Ectodermal cell (in vitro differentiated cells): Measurements from ENCODE around the gene DIS3L2.
"Not testable (repeated sequence)": the region's sequence is repeated elsewhere in the genome, so short reads cannot be mapped to it uniquely, and the experiment has no call there.

Experiments used
- H3K27ac ChIP-seq: 2 replicates; pipeline ENCODE4 v1.7.0; 2013; ENCODE audit warnings: mild to moderate bottlenecking, low read depth, low read length; ENCODE audit not compliant: insufficient read depth, poor library complexity, severe bottlenecking
- H3K27me3 ChIP-seq: 2 replicates; pipeline ENCODE4 v1.7.0; 2013; ENCODE audit warnings: mild to moderate bottlenecking, low read length; ENCODE audit not compliant: insufficient read depth, control insufficient read depth, poor library complexity, severe bottlenecking
- H3K36me3 ChIP-seq: one replicate; pipeline ENCODE4 v1.7.0; 2013; ENCODE audit warnings: low read length; ENCODE audit not compliant: control insufficient read depth, insufficient read depth
- H3K4me1 ChIP-seq: one replicate; pipeline ENCODE4 v1.7.0; 2013; ENCODE audit warnings: low read length; ENCODE audit not compliant: control insufficient read depth, insufficient read depth
- H3K4me3 ChIP-seq: 2 replicates; pipeline ENCODE4 v1.7.0; 2013; ENCODE audit warnings: low read depth, low read length, control low read depth; ENCODE audit not compliant: insufficient read depth
- H3K9me3 ChIP-seq: 2 replicates; pipeline ENCODE4 v1.7.0; 2013; ENCODE audit warnings: mild to moderate bottlenecking, low read length, moderate library complexity; ENCODE audit not compliant: control insufficient read depth
- WGBS, 2 experiments: methylation state at CpG; one replicate each; pipeline ENCODE4 v1.1.7; 2013; ENCODE audit warnings: missing lambda C conversion rate in 2 of 2; 5-methylcytosine and 5-hydroxymethylcytosine counted together

DIS3L2 gene

DNA sequence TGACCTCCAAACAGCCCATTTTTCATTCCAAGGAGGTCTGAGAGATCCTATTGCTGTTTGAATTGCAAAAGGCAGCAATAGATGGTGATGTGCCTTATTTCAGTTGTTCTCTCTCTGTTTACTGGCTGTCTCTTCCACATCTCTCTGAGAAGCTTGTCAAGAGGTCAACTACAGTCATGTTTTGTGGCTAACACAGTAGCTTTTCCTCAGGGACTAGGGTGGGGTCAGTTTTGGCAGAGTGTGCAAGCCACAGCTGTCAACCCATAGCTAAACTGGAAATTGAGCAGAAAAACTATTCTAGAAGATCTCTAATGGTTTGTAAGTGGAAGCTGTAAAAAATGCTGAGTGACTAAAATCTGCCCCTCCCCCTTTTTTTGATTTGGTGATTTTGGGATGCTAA lies 67.1 kb downstream of the DIS3L2 start:
- Histone ChIP-seq H3K4me3 (no peak overlapping the region), H3K27ac (no peak overlapping the region), H3K36me3 (peaks cover 6% of the 10 kb centered on the region), H3K4me1 (no peaks in the 10 kb centered on the region), H3K27me3 (no peaks in the 10 kb centered on the region), H3K9me3 (no peaks in the 10 kb centered on the region)

DNA sequence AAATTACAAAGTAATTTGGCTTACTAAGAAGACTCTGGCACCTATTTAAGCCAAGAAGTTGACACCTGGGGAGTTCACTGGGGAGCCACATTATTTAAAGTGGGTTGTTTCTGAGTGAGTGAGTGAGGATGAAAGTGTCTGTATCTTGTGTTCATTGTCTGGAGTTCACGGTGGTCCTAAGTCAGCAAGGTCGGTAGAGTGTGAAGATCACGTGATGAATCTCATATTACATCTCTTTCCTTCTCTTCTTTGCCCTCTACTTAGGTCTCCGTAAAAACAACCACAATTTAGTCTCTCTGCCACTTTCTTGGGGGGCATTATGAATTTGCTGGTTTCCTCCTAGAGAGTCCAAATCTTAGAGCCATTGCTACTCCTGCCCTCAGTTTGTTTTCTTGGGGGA lies 67.8 kb downstream of the DIS3L2 start:
- 71 to 75% methylated on average over 4 of the region's 4 CpGs for WGBS, 2 experiments
- H3K4me1 ChIP-seq: no peaks in the 10 kb centered on the region

DNA sequence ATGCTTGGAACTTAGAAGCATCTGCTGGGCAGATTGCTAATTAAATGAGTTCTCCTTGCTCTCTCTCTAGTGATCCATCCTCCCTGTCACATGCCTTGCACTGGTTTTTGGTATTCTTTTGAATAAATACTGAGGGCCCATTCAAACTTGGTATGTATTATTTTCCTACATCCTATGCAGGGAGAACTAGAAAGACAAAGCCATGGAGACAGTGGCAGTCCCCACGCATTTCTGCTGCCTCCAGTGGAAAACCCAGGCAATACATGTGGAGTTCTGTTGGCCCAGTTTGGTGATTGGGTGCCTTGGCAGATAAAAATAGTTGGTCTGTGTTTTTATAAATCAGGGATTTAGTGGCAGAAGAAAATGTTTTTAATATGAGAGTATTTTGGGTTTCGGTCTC lies 68.7 kb downstream of the DIS3L2 start:
- 90 to 94% methylated on average over 2 of the region's 2 CpGs for WGBS, 2 experiments
- Histone ChIP-seq H3K9me3 (no peaks in the 10 kb centered on the region), H3K27ac (no peak overlapping the region), H3K36me3 (peaks cover 5% of the 10 kb centered on the region), H3K4me3 (no peak overlapping the region), H3K4me1 (no peaks in the 10 kb centered on the region), H3K27me3 (no peaks in the 10 kb centered on the region)

More for the DNA sequence above, 67.8 kb downstream of the DIS3L2 start:
- no peak overlapping the region for H3K27ac ChIP-seq
- no peaks in the 10 kb centered on the region for H3K27me3 ChIP-seq
- no peak overlapping the region for H3K4me3 ChIP-seq
- peaks cover 6% of the 10 kb centered on the region for H3K36me3 ChIP-seq
- no peaks in the 10 kb centered on the region for H3K9me3 ChIP-seq

DNA sequence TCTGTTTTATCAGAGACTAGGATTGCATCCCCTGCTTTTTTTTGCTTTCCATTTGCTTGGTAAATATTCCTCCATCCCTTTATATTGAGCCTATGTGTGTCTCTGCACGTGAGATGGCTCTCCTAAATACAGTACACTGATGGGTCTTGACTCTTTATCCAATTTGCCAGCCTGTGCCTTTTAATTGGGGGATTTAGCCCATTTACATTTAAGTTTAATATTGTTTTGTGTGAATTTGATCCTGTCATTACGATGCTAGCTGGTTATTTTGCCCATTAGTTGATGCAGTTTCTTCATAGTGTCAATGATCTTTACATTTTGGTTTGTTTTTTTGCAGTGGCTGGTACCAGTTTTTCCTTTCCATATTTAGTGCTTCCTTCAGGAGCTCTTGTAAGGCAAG lies 73.8 kb downstream of the DIS3L2 start:
- not testable (repeated sequence) for H3K4me3 ChIP-seq, H3K27ac ChIP-seq, H3K27me3 ChIP-seq, H3K9me3 ChIP-seq, H3K4me1 ChIP-seq, H3K36me3 ChIP-seq
- 89 to 91% methylated on average over 2 of the region's 2 CpGs for WGBS, 2 experiments

DNA sequence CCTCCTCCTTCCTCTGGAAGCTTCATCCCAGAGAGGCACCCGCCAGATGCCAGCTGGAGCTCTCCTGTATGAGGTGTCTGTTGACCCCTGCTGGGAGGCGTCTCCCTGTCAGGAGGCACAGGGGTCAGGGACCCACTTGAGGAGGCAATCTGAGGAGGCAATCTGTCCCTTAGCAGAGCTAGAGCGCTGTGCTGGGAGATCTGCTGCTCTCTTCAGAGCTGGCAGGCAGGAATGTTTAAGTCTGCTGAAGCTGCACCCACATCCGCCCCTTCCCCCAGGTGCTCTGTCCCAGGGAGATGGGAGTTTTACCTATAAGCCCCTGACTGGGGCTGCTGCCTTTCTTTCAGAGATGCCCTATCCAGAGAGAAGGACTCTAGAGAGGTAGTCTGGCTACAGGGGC lies 75.4 kb downstream of the DIS3L2 start:
- 93 to 96% methylated on average over 4 of the region's 4 CpGs for WGBS, 2 experiments
- not testable (repeated sequence) for H3K36me3 ChIP-seq, H3K27me3 ChIP-seq, H3K4me1 ChIP-seq, H3K4me3 ChIP-seq, H3K9me3 ChIP-seq, H3K27ac ChIP-seq

DNA sequence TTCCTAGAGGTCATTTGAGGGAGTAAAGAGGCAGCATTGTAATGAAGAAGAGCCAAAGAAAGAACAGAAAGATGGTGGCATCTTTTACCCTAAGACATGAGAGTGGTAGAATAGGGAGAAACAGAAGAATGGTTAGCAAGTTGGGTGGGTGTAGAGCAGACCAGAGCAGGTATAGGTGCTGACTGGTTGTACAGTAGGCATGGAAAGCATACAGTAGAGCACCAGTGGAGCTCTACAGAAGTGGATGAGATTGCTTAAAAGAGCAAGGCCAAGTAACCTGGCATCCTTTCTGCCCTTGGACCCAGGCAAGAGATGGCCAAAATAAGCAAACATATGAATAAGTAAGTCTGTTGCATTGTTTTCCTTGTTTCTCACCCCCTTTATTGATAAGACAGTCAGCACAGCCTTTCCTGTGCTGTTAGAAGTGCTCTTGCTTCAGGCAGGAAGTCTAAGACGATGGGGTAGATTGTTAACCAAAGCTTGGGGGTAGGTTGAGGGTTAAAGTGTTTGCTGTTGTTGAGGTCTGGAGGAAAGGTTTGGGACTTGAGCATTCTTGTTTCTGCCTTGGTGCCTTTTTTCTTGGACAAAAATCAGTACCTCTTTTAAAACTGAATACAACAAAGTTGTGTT lies 76.9 kb downstream of the DIS3L2 start:
- 63 to 71% methylated on average over 1 of the region's 1 CpG for WGBS, 2 experiments

DNA sequence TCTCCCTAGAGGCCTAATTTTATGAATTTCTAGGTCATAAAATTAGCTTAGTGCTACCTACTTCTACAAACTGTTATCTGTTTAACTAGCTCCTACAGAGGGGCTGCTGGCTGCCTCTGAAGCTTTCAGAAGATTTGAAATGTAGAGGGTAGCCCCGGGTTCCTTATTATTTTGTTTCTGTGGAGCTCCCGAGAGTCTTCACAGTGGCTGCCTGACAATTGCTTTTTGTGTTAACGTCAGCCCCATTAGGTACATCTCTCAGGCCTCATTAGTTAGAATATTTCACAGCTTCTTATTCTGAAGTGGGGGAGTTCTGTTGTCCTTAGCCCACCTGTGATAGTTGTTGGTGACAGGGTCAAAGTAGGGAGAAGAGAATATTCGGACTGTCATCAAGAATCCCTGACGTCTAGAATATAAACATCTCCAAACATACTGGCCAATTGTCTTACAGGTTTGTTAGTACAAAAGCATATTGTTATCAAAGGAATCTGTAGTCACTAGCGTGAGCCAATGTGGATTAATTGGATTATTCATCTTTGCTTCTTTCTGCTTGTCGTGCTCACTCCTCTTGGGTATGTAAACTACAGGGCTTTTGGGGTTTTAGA lies 77.5 kb downstream of the DIS3L2 start:
- Histone ChIP-seq H3K27me3 (no peaks in the 10 kb centered on the region), H3K27ac (peak overlapping the region; percentile 26), H3K4me3 (no peak overlapping the region), H3K9me3 (no peaks in the 10 kb centered on the region), H3K4me1 (peaks cover 7% of the 10 kb centered on the region), H3K36me3 (peaks cover 15% of the 10 kb centered on the region)
- WGBS, 2 experiments: 52 to 59% methylated on average over 5 to 7 of the region's 7 CpGs

More for the DNA sequence above, 76.9 kb downstream of the DIS3L2 start:
- Histone ChIP-seq H3K36me3 (peaks cover 15% of the 10 kb centered on the region), H3K27ac (no peak overlapping the region), H3K27me3 (no peaks in the 10 kb centered on the region), H3K4me3 (no peak overlapping the region), H3K9me3 (no peaks in the 10 kb centered on the region), H3K4me1 (peaks cover 7% of the 10 kb centered on the region)

DNA sequence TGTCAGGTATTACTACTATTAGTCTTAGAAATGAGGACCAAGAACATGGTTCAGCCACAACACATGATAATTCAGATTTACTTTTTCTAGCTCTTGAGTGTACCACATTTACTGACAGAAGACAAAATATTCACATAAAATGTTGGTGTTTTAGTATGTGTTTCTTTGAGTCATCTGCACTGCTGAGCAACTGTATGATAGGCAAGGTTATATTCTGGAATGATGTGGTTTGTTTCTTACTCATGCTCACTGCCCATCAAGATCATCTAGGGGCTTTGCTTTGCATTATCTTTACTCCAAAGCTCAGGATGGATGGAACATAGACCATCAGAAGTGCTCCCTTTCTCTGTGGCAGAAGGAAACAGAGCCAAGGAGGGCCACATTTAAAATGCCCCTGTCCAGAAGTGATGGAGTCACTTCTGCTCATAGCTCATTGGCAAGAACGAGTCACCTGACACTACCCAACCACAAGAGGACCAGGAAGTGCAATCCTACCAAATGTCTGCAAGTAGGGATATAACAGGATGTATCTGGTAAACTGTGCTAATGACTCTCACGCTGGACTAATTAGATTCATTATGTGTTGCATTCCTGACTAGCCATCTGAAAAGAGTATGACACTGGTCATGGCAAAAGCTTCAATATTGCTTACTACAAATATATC lies 81.5 kb downstream of the DIS3L2 start:
- Histone ChIP-seq H3K4me3 (no peak overlapping the region), H3K27me3 (no peaks in the 10 kb centered on the region), H3K9me3 (no peaks in the 10 kb centered on the region), H3K27ac (no peak overlapping the region), H3K36me3 (peaks cover 5% of the 10 kb centered on the region), H3K4me1 (peaks cover 7% of the 10 kb centered on the region)
- WGBS, 2 experiments: 87 to 93% methylated on average over 2 of the region's 2 CpGs

DNA sequence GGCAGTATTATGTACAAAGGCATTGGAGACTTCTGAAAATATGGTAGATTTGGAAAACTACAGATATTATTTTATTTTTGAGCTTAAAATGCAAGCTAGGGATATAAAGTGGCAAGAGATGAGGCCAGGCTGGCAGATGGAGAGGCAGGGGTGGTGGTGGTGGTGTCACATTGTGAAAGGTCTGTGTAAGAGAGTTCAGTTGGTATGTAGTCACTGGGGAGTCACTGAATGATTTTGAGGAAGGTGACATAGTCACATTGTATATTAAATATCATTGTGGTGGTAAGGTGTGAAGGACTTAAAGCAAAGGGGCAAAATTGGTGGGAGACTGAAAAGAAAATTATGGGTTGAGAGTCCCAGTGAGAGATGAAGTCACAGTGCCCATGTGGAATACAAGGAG lies 82.5 kb downstream of the DIS3L2 start:
- Histone ChIP-seq H3K9me3 (no peaks in the 10 kb centered on the region), H3K4me1 (peaks cover 1% of the 10 kb centered on the region), H3K4me3 (no peak overlapping the region), H3K27me3 (no peaks in the 10 kb centered on the region), H3K36me3 (peaks cover 5% of the 10 kb centered on the region), H3K27ac (no peak overlapping the region)

DNA sequence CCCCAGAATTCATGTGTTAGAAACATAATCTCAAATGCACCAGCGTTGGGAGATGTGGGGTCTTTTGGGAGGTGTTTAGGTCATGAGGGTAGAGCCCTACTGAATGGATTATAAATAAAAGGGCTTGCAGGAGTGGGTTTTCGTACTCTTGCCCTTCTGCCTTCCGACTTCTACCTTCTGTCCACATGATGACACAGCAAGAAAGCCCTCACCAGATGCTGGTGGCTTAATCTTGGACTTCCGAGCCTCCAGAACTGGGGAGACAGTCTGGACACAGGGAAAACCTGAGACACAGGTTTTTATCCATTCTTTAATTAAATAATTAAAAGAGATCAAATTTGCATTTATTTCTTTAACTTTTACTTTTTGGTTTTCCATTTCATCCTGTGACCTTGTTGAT lies 87.8 kb downstream of the DIS3L2 start:
- H3K27ac ChIP-seq: no peak overlapping the region
- no peaks in the 10 kb centered on the region for H3K4me1 ChIP-seq
- H3K9me3 ChIP-seq: no peaks in the 10 kb centered on the region
- 95 to 99% methylated on average over 4 of the region's 4 CpGs for WGBS, 2 experiments
- no peaks in the 10 kb centered on the region for H3K36me3 ChIP-seq
- H3K27me3 ChIP-seq: no peaks in the 10 kb centered on the region
- no peak overlapping the region for H3K4me3 ChIP-seq
